ENCODE data around the gene L1TD1.

Gene L1TD1

GRCh38 chr1:62247391-62248168 is 52.9 kb downstream of the L1TD1 start:
- H3K4me3 ChIP-seq (ENCODE audit: low read length) = no peak overlapping the region
- DNase-seq (ENCODE audit: low read depth) = no peak
- TF ChIP-seq CTCF (conservative IDR thresholded peaks at IDR 0.05; ENCODE audit: low read length) = no peak

- no peak overlapping the region for H3K4me3 ChIP-seq (ENCODE audit: low read length)
- no peak for DNase-seq (ENCODE audit: low read depth)
- TF ChIP-seq CTCF (conservative IDR thresholded peaks at IDR 0.05; ENCODE audit: low read length) = no peak
Measured at GRCh38 chr1:62250126-62250726, 55.6 kb downstream of the L1TD1 start.

GRCh38 chr1:62259551-62259950 is 64.9 kb downstream of the L1TD1 start:
- TF ChIP-seq CTCF (conservative IDR thresholded peaks at IDR 0.05; ENCODE audit: low read length) = no peak
- DNase-seq (ENCODE audit: low read depth) = no peak

GRCh38 chr1:62260688-62261087 is 66.0 kb downstream of the L1TD1 start:
- no peak for TF ChIP-seq CTCF (conservative IDR thresholded peaks at IDR 0.05; ENCODE audit: low read length)
- H3K4me3 ChIP-seq (ENCODE audit: low read length) = no peak overlapping the region
- no peak for DNase-seq (ENCODE audit: low read depth)

More at GRCh38 chr1:62259551-62259950, 64.9 kb downstream of the L1TD1 start:
- H3K4me3 ChIP-seq (ENCODE audit: low read length) = no peak overlapping the region

Data from AG10803 (cell line).